ENCODE measurements around the gene CD63.

Gene CD63

GRCh38 chr12:55742719-55743405 is 14.1 kb upstream of the CD63 start, which contains the start of gene GDF11:
Gene GDF11, plus strand, starts transcription at chr12:55743122. Its CDS starts 195 bp downstream, at chr12:55743317.
- TF ChIP-seq CTCF (IDR thresholded peaks at IDR 0.05; ENCODE audit: low read depth, low read length) (no peak), MAX (IDR thresholded peaks at IDR 0.05; ENCODE audit: low read depth, low read length) (no peak), MYC (IDR thresholded peaks at IDR 0.05; ENCODE audit: low read depth, low read length) (no peak), POLR2A (IDR thresholded peaks at IDR 0.05; ENCODE audit: extremely low read depth, insufficient read length) (no peak)
- peak; percentile 84 for DNase-seq (ENCODE audit: low read depth)
- peak within 1 kb of the TSS; percentile 75 for H3K4me3 ChIP-seq (ENCODE audit: low read depth, low read length)

- no peak for DNase-seq (ENCODE audit: low read depth)
- peak overlapping the region; percentile 3 for H3K4me3 ChIP-seq (ENCODE audit: low read depth, low read length)
- TF ChIP-seq MAX (IDR thresholded peaks at IDR 0.05; ENCODE audit: low read depth, low read length) (no peak), CTCF (IDR thresholded peaks at IDR 0.05; ENCODE audit: low read depth, low read length) (no peak), POLR2A (IDR thresholded peaks at IDR 0.05; ENCODE audit: extremely low read depth, insufficient read length) (no peak), MYC (IDR thresholded peaks at IDR 0.05; ENCODE audit: low read depth, low read length) (no peak)
Measured at GRCh38 chr12:55741931-55742680, 13.3 kb upstream of the CD63 start.

GRCh38 chr12:55739025-55739378 is 10.2 kb upstream of the CD63 start:
- DNase-seq (ENCODE audit: low read depth): no peak
- peak overlapping the region; percentile 75 for H3K4me3 ChIP-seq (ENCODE audit: low read depth, low read length)
- TF ChIP-seq CTCF (IDR thresholded peaks at IDR 0.05; ENCODE audit: low read depth, low read length) (no peak), MYC (IDR thresholded peaks at IDR 0.05; ENCODE audit: low read depth, low read length) (no peak), POLR2A (IDR thresholded peaks at IDR 0.05; ENCODE audit: extremely low read depth, insufficient read length) (no peak), MAX (IDR thresholded peaks at IDR 0.05; ENCODE audit: low read depth, low read length) (no peak)

GRCh38 chr12:55738123-55739024 is 9.6 kb upstream of the CD63 start:
- DNase-seq (ENCODE audit: low read depth): peak; percentile 92
- TF ChIP-seq CTCF (IDR thresholded peaks at IDR 0.05; ENCODE audit: low read depth, low read length): peak; percentile 78
- peak; percentile 35 for TF ChIP-seq MAX (IDR thresholded peaks at IDR 0.05; ENCODE audit: low read depth, low read length)
- peak; percentile 21 for TF ChIP-seq POLR2A (IDR thresholded peaks at IDR 0.05; ENCODE audit: extremely low read depth, insufficient read length)
- TF ChIP-seq MYC (IDR thresholded peaks at IDR 0.05; ENCODE audit: low read depth, low read length): 0 out of 2 replicates have a peak, but pooled peaks have one; percentile 21
- H3K4me3 ChIP-seq (ENCODE audit: low read depth, low read length): peak overlapping the region; percentile 75

GRCh38 chr12:55737581-55738122 is 8.8 kb upstream of the CD63 start:
- H3K4me3 ChIP-seq (ENCODE audit: low read depth, low read length): peak overlapping the region; percentile 75
- TF ChIP-seq POLR2A (IDR thresholded peaks at IDR 0.05; ENCODE audit: extremely low read depth, insufficient read length) (no peak), CTCF (IDR thresholded peaks at IDR 0.05; ENCODE audit: low read depth, low read length) (no peak), MYC (IDR thresholded peaks at IDR 0.05; ENCODE audit: low read depth, low read length) (no peak), MAX (IDR thresholded peaks at IDR 0.05; ENCODE audit: low read depth, low read length) (no peak)
- no peak for DNase-seq (ENCODE audit: low read depth)

Measured in NB4 (cell line).